CD14-positive monocyte (primary cell): ENCODE measurements around the gene ST3GAL4. TPM values are rescaled to one million over a fixed set of nuclear protein-coding genes. Genes with fewer than 3 reads are reported as not detected.

Source experiments
- DNase-seq, 3 donors: peaks; one replicate each; pipeline ENCODE4 v3.0.0-alpha.2; 2011 to 2022
- H2AFZ ChIP-seq: 2 replicates; pipeline ENCODE4 v1.6.0; 2012; ENCODE audit warnings: mild to moderate bottlenecking, low read depth, low read length, inconsistent platforms; ENCODE audit not compliant: insufficient read depth, poor library complexity, severe bottlenecking
- H3K27ac ChIP-seq, 2 donors: 1 replicate in 1 of 2; 2 replicates in 1 of 2; pipeline ENCODE4 v1.5.1; 2012 to 2013; ENCODE audit warnings: low read length in 2 of 2, control low read depth in 1 of 2, inconsistent platforms in 1 of 2, low read depth in 1 of 2, mild to moderate bottlenecking in 1 of 2
- H3K27me3 ChIP-seq, 2 donors: one replicate each; pipeline versions ENCODE4 v1.6.0 to v1.6.1; 2011 to 2013; ENCODE audit warnings: low read length in 2 of 2; ENCODE audit not compliant: control insufficient read depth in 2 of 2, insufficient read depth in 2 of 2
- H3K36me3 ChIP-seq, 2 donors: replicated peaks in 1 of 2; 1 replicate in 1 of 2; 2 replicates in 1 of 2; pipeline versions ENCODE4 v1.5.1 to v1.6.1; 2012 to 2013; ENCODE audit warnings: low read length in 2 of 2, control low read depth in 1 of 2, inconsistent platforms in 1 of 2, mild to moderate bottlenecking in 1 of 2; ENCODE audit not compliant: insufficient read depth in 2 of 2, control insufficient read depth in 1 of 2
- H3K4me1 ChIP-seq, 2 donors: 1 replicate in 1 of 2; 2 replicates in 1 of 2; pipeline versions ENCODE4 v1.5.1 to v1.6.1; 2012 to 2013; ENCODE audit warnings: low read length in 2 of 2, control low read depth in 1 of 2, inconsistent platforms in 1 of 2, mild to moderate bottlenecking in 1 of 2, moderate library complexity in 1 of 2; ENCODE audit not compliant: insufficient read depth in 2 of 2, control insufficient read depth in 1 of 2
- H3K4me2 ChIP-seq: replicated peaks from 2 replicates; pipeline ENCODE3; 2012; ENCODE audit warnings: low read length, moderate library complexity, mild to moderate bottlenecking; ENCODE audit not compliant: poor library complexity, severe bottlenecking; ENCODE audit errors: extremely low read depth
- H3K4me3 ChIP-seq, 3 experiments: fragments of 200-600 bp in 1 of 3; sonication (generic) in 1 of 3; replicated peaks in 1 of 3; 1 replicate in 2 of 3; 2 replicates in 1 of 3; pipeline ENCODE4 v1.5.1; 2011 to 2013; ENCODE audit warnings: low read length in 3 of 3, mild to moderate bottlenecking in 3 of 3, control low read depth in 2 of 3, low read depth in 2 of 3, inconsistent platforms in 1 of 3, moderate library complexity in 1 of 3
- H3K79me2 ChIP-seq: 2 replicates; pipeline ENCODE4 v1.6.0; 2012; ENCODE audit warnings: mild to moderate bottlenecking, control low read depth, inconsistent platforms, low read length, moderate library complexity; ENCODE audit not compliant: insufficient read depth
- H3K9ac ChIP-seq: 2 replicates; pipeline ENCODE4 v1.6.0; 2017; ENCODE audit warnings: low read length, mild to moderate bottlenecking; ENCODE audit not compliant: insufficient read depth, poor library complexity, severe bottlenecking
- H3K9me3 ChIP-seq, 2 donors: replicated peaks in 1 of 2; 1 replicate in 1 of 2; 2 replicates in 1 of 2; pipeline versions ENCODE4 v1.5.1 to v1.6.1; 2012 to 2013; ENCODE audit warnings: low read length in 2 of 2, control low read depth in 1 of 2; ENCODE audit not compliant: control insufficient read depth in 1 of 2, insufficient read depth in 1 of 2
- H4K20me1 ChIP-seq: 2 replicates; pipeline ENCODE4 v1.6.0; 2012; ENCODE audit warnings: mild to moderate bottlenecking, low read length, control low read depth, moderate library complexity; ENCODE audit not compliant: insufficient read depth
- H3K27ac Mint-ChIP-seq, 7 donors: one replicate each; pipeline ENCODE4 v1.8.0; 2020; ENCODE audit warnings: mild to moderate bottlenecking in 7 of 7, mixed read lengths in 7 of 7, moderate library complexity in 6 of 7, inconsistent platforms in 2 of 7
- H3K27me3 Mint-ChIP-seq, 3 donors: one replicate each; pipeline ENCODE4 v1.8.0; 2021 to 2022; ENCODE audit warnings: low read depth in 3 of 3, mild to moderate bottlenecking in 3 of 3, mixed read lengths in 3 of 3, moderate library complexity in 3 of 3, inconsistent platforms in 1 of 3
- H3K36me3 Mint-ChIP-seq, 2 donors: one replicate each; pipeline ENCODE4 v1.8.0; 2020; ENCODE audit warnings: mixed read lengths in 2 of 2, inconsistent platforms in 1 of 2, mild to moderate bottlenecking in 1 of 2
- H3K4me1 Mint-ChIP-seq: one replicate; pipeline ENCODE4 v1.8.0; 2020; ENCODE audit warnings: mild to moderate bottlenecking, mixed read lengths
- H3K4me3 Mint-ChIP-seq, 2 donors: one replicate each; pipeline ENCODE4 v1.8.0; 2020; ENCODE audit warnings: mild to moderate bottlenecking in 2 of 2, mixed read lengths in 2 of 2, moderate library complexity in 1 of 2
- H3K9me3 Mint-ChIP-seq, 7 donors: one replicate each; pipeline ENCODE4 v1.8.0; 2020 to 2022; ENCODE audit warnings: mixed read lengths in 7 of 7, mild to moderate bottlenecking in 6 of 7, moderate library complexity in 6 of 7, inconsistent platforms in 2 of 7
- CTCF ChIP-seq: fragments of 200-600 bp; IDR thresholded peaks from one replicate; pipeline ENCODE4 v1.8.0; 2022; ENCODE audit warnings: antibody characterized with exemption, mild to moderate bottlenecking
- WGBS: methylation state at CpG from one replicate; pipeline ENCODE4 v1.1.5; 2013; ENCODE audit warnings: missing lambda C conversion rate; ENCODE audit not compliant: insufficient coverage; 5-methylcytosine and 5-hydroxymethylcytosine counted together
- intact Hi-C, 2 donors: fragments of 100-400 bp; cut with micrococcal nuclease; formaldehyde crosslinking; loops; one replicate each; pipeline versions ENCODE4 v1.15.0 to v1.15.1; 2023
- polyA plus RNA-seq, 3 donors: library from polyadenylated mRNA; depleted of rRNA in 1 of 3; unstranded in 2 of 3; stranded (reverse) in 1 of 3; fragments of 300-500 nt in 2 of 3; fragments of >200 nt in 1 of 3; fragmentation: Illumina TruSeq in 2 of 3; gene quantifications; 1 replicate in 2 of 3; 2 replicates in 1 of 3; pipeline ENCODE4 v1.2.3, GENCODE V29; 2012 to 2021

The ST3GAL4 gene
- polyA plus RNA-seq, 3 donors, result 7.8 to 14.3 (median 10.1) TPM

GRCh38 chr11:126424471-126425039 lies 69.1 kb downstream of the ST3GAL4 start:
- H3K9me3 Mint-ChIP-seq, result no peaks in the 10 kb centered on the region
- 91% methylated on average over 30 of the region's 30 CpGs for WGBS
- no peaks in the 10 kb centered on the region for H4K20me1 ChIP-seq

DNA sequence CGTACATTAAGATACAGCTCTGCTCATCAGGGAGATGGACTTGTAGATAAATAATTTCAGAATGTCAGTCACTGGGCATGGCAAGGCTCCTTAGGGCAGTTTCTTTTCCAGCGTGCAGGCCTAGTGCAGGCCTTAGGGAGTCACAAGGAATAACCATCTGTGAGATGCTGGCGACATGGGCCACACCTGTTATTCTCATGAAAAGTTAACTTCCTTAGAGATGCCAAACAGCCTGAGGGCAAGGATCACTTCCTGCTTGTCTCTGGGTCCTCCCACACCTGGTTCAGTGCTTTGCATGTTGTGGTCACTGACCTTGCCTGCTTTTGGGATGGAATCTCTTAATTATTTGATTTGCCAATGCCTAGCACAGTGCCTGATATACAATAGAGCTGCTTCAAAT lies 70.6 kb downstream of the ST3GAL4 start:
- no peak for DNase-seq
- no peaks in the 10 kb centered on the region for H3K36me3 ChIP-seq
- no peak overlapping the region for H3K27ac ChIP-seq
- no peaks in the 10 kb centered on the region for H3K27me3 ChIP-seq
- H3K9ac ChIP-seq, result no peak overlapping the region
- no peaks in the 10 kb centered on the region for H3K9me3 Mint-ChIP-seq
- 92% methylated on average over 3 of the region's 3 CpGs for WGBS
- no peak overlapping the region for H2AFZ ChIP-seq
- H3K27me3 Mint-ChIP-seq, result peaks cover 0 to 7% (median 2%) of the 10 kb centered on the region in 3 donors
- H3K27ac Mint-ChIP-seq, result no peak overlapping the region
- H3K4me1 ChIP-seq, result peaks cover 1 to 5% of the 10 kb centered on the region in 2 donors
- no peak overlapping the region for H3K4me3 Mint-ChIP-seq
- no peak overlapping the region for H3K4me2 ChIP-seq
- no peaks in the 10 kb centered on the region for H4K20me1 ChIP-seq
- TF ChIP-seq CTCF, result no peak
- no peaks in the 10 kb centered on the region for H3K9me3 ChIP-seq
- no peaks in the 10 kb centered on the region for H3K79me2 ChIP-seq
- H3K4me3 ChIP-seq, result no peak overlapping the region
- intact Hi-C loops, result no loop called here
- peaks cover 4% of the 10 kb centered on the region for H3K4me1 Mint-ChIP-seq
- H3K36me3 Mint-ChIP-seq, result no peaks in the 10 kb centered on the region

More at GRCh38 chr11:126424471-126425039, 69.1 kb downstream of the ST3GAL4 start:
- Histone ChIP-seq H3K27ac (no peak overlapping the region), H2AFZ (no peak overlapping the region), H3K4me1 (peaks cover 12 to 19% of the 10 kb centered on the region in 2 donors), H3K27me3 (no peaks in the 10 kb centered on the region), H3K4me3 (no peak overlapping the region), H3K9ac (no peak overlapping the region), H3K79me2 (no peaks in the 10 kb centered on the region), H3K4me2 (no peak overlapping the region), H3K9me3 (no peaks in the 10 kb centered on the region), H3K36me3 (no peaks in the 10 kb centered on the region)
- intact Hi-C loops, result no loop called here
- Mint-ChIP-seq H3K27me3 (peaks cover 0 to 5% (median 2%) of the 10 kb centered on the region in 3 donors), H3K27ac (peak overlapping the region in 1 of 7 donors; percentile 66), H3K36me3 (no peaks in the 10 kb centered on the region), H3K4me1 (peaks cover 18% of the 10 kb centered on the region), H3K4me3 (no peak overlapping the region)
- no peak for DNase-seq
- no peak for TF ChIP-seq CTCF
